Brain microvascular endothelial cell (primary cell): ENCODE measurements around the gene GALNT10.

ENCODE experiments used
- DNase-seq: peaks from one replicate; pipeline ENCODE4 v3.0.0-alpha.2; 2020
- H3K27ac ChIP-seq: fragments of 250-450 bp; sonication (Bioruptor Pico); 2 replicates; pipeline ENCODE4 v1.5.1; 2020; ENCODE audit warnings: mild to moderate bottlenecking, moderate library complexity
- H3K27me3 ChIP-seq: fragments of 250-450 bp; sonication (Bioruptor Pico); replicated peaks from 2 replicates; pipeline ENCODE4 v1.5.1; 2020; ENCODE audit warnings: mild to moderate bottlenecking
- H3K36me3 ChIP-seq: fragments of 250-450 bp; sonication (Bioruptor Pico); replicated peaks from 2 replicates; pipeline ENCODE4 v1.5.1; 2020; ENCODE audit warnings: mild to moderate bottlenecking
- H3K4me3 ChIP-seq: 2 replicates; pipeline ENCODE4 v1.5.1; 2011; ENCODE audit warnings: low read depth, mild to moderate bottlenecking, control low read depth, low read length, moderate library complexity
- CTCF ChIP-seq: IDR thresholded peaks from 2 replicates; pipeline ENCODE4 v1.5.1; 2011; ENCODE audit warnings: low read depth, mild to moderate bottlenecking, moderate library complexity, low read length, control low read depth, inconsistent platforms; ENCODE audit errors: missing control alignments
- in situ Hi-C: cut with HindIII; loops from 2 replicates; pipeline ENCODE4 v1.10.0; 2017; ENCODE audit warnings: low sequenced_read_pairs, low pct_ligation_motif_present

Gene GALNT10

DNA sequence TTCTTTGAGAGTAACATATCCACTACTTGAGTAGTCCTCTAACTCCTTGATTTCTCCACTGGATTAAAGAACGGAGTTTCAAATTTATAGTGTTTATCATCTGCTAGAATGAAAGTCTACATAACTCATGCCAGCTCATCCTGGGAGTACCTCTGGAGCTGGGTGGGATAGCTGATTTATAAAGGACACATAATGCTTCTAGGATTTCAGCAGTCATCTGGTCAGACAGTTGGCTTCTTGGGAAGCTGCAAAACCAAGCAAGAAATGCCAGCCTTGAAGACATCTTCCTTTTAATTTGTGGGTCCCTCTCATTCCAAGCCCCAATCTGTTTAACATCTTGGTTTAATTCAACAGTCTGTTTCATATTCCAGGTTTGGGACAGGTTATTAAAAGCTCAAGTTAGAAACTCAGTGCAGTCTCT lies 3.2 kb downstream of the GALNT10 start:
- Histone ChIP-seq H3K27ac (no peak overlapping the region), H3K36me3 (peaks cover 20% of the 10 kb centered on the region), H3K27me3 (no peaks in the 10 kb centered on the region), H3K4me3 (no peak overlapping the region)
- DNase-seq: no peak
- no peak for TF ChIP-seq CTCF
- in situ Hi-C loops: no loop called here

GRCh38 chr5:154194345-154195329 lies 4.1 kb downstream of the GALNT10 start:
- no peak overlapping the region for H3K4me3 ChIP-seq
- H3K36me3 ChIP-seq: peaks cover 20% of the 10 kb centered on the region
- in situ Hi-C loops: no loop called here
- no peak for DNase-seq
- no peak overlapping the region for H3K27ac ChIP-seq
- no peaks in the 10 kb centered on the region for H3K27me3 ChIP-seq
- no peak for TF ChIP-seq CTCF

DNA sequence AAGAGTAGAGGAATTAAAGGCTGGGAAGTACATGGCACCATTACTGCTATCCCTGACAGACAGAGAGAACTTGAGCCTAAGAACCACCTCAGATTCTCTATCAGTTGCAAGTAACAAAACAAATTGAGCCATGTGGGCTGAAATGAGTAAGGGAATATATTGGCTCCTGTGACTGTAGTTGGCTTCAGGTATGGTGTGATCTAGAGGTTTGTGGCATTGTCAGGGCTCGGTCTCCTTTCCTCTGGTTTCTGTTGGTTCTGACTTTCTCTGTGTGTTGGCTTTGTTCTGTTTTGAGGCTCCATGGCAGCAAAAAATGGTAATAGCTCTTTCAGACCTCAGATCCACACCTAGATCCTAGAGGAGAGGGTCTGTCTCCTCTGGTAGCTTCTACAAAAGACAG lies 5.7 kb downstream of the GALNT10 start:
- no peak overlapping the region for H3K4me3 ChIP-seq
- in situ Hi-C loops: no loop called here
- no peaks in the 10 kb centered on the region for H3K27me3 ChIP-seq
- no peak for DNase-seq
- H3K27ac ChIP-seq: no peak overlapping the region
- H3K36me3 ChIP-seq: peaks cover 23% of the 10 kb centered on the region
- TF ChIP-seq CTCF: no peak

DNA sequence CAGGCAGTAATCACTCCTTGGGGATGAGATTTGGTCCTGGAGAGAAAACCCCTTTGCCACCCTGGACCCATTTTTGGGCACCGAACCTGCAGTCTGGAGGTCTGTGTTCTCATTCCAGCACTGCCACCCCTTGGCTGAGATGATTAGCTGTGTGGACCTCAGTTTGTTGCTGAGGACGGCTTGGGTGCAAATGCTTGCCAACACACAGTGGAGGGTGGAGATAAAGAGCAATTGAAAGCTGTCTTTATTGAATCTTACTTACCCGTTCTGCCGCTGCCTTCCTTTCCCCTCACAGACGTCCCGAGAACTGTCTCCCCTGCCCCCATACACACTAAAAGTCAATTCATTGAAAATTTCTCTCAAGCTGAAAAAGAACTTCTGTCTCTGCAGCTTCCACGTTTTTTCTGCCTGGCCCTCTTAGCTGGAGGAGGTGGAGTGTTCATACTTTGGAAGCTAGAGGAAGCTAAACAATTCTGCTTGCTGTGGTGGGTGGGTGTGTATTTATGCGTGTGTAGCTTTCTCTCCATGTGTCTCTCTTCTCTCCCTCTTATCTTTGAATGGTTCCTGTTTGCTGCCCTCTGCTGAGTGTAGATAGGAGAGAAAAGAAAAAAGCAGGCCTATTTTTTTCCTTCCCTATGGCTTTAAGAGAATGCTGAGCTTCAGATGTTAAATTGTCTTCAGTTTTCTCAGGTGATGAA lies 6.6 kb downstream of the GALNT10 start:
- Histone ChIP-seq H3K27ac (peak overlapping the region; percentile 63), H3K4me3 (no peak overlapping the region)

DNA sequence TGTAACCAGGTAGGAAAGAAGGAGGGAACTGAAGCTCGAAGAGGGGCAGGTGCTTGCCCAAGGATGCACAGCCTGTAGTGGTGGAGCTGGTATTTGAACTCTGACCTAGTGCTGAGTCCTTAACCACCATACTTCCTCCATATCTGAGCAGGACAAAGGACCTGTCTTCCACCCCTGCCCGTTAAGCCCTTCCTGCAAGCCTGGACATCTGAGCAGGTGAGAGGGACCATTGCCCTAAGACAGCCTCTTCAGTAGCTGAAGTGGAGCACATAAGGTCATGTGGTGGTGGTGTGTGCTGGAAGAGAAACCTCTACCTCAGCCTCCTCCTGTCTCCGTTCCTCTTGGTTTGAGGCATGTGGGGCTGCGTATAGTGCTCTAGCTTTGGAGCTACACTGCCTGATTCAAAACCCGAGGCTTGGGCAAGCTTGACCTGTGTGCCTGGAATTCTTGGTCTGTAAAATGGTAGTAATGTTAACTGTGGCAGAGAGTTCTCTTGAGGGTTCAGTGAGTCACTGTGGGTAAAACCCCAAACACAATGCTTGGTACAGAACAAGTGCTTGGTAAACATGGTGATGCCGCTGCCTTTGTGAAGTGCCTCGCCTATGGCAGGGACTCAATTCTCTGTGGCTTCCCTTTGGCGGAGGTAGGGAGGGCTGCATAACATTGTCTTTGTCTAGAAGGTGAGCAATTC lies 7.4 kb downstream of the GALNT10 start:
- H3K27ac ChIP-seq: peak overlapping the region; percentile 63
- H3K4me3 ChIP-seq: no peak overlapping the region
- no peak for TF ChIP-seq CTCF
- peaks cover 23% of the 10 kb centered on the region for H3K36me3 ChIP-seq
- in situ Hi-C loops: no loop called here
- H3K27me3 ChIP-seq: no peaks in the 10 kb centered on the region
- peak; percentile 19 for DNase-seq

More for the DNA sequence above, 6.6 kb downstream of the GALNT10 start:
- TF ChIP-seq CTCF: peak; percentile 52
- DNase-seq: peak; percentile 58
- Histone ChIP-seq H3K27me3 (no peaks in the 10 kb centered on the region), H3K36me3 (peaks cover 23% of the 10 kb centered on the region)
- in situ Hi-C loops: no loop called here
